Right renal pelvis (tissue), 4 donors: ENCODE data around the gene NELL1. TPM values are rescaled to one million over a fixed set of nuclear protein-coding genes. Genes with fewer than 3 reads are reported as not detected.
A peak's percentile ranks its signal among the peaks of the same experiment; 100 is the strongest.

ENCODE experiments used
- DNase-seq, 4 donors: peaks; one replicate each; pipeline ENCODE4 v3.0.0-alpha.2; 2013; ENCODE audit warnings: low read depth in 4 of 4, low spot score in 3 of 4, missing footprints in 1 of 4
- polyA plus RNA-seq, 4 donors: library from polyadenylated mRNA; unstranded; fragments of 120-200 nt; gene quantifications; one replicate each; pipeline ENCODE4 v1.2.1, GENCODE V29; 2013; ENCODE audit not compliant: insufficient read length in 4 of 4

The NELL1 gene
- polyA plus RNA-seq, 4 donors = 2.4 to 4.6 (median 3.2) TPM

DNA sequence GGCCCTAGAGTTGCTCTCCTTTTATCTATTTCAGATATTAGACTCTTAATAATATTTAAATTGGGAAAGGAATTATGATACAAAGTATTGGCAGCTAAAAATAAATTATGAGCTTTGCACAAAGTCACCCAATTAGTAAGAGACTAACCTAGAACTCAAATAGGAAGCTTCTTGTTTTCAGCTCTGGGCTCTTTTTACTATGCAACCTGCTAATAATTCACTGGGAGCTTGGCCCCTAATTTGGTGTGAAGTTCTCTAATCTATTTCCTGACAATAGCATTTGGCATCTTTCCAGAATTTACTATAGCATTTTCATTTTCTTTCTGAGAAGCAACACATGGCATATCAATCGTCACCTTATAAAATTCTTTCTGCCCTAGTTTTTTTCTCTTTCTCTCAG is 795.8 kb downstream of the NELL1 start:
- DNase-seq = no peak

GRCh38 chr11:21465920-21466319 is 796.5 kb downstream of the NELL1 start:
- DNase-seq = no peak

GRCh38 chr11:21470521-21470920 is 801.1 kb downstream of the NELL1 start:
- DNase-seq = no peak

DNA sequence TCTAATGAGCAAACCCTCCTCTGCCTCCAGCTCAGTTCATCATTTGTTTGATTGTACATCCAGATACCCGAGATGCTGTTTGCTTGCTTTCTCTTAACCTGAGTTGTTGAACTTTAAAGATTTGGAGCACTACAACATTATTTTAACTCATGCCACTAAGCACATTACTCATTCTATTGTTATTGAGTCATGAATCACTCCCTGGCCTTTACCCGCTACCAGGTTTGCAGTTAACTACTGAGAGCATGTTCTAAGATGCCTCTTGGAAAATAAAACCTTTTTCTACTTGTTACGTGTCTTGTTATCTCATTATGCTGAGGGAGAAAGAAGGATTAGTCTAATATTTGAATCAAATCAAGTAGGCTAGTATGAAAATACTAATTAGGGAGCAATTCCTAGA is 802.9 kb downstream of the NELL1 start:
- no peak for DNase-seq

- no peak for DNase-seq
These were observed 805.1 kb downstream of the NELL1 start for GRCh38 chr11:21474529-21474928.

DNA sequence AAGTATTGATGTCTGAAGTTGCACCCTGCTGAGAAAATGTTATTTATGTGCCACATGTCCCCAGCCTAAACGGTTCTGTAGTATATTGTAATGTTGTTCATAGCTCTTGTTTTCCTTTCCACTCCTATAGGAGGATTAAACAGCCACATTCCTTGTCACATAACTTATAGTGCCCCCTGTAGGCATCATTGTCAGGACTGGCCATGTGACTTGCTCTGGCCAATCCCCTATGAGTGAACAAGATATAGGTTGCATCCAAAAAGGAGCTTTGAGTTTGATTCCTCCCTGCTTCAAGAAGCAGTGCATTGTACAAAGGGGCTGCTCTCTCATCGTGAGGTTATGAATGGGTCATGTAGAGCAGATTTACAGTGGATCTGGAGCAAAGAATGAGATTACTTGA is 805.9 kb downstream of the NELL1 start:
- DNase-seq = no peak

DNA sequence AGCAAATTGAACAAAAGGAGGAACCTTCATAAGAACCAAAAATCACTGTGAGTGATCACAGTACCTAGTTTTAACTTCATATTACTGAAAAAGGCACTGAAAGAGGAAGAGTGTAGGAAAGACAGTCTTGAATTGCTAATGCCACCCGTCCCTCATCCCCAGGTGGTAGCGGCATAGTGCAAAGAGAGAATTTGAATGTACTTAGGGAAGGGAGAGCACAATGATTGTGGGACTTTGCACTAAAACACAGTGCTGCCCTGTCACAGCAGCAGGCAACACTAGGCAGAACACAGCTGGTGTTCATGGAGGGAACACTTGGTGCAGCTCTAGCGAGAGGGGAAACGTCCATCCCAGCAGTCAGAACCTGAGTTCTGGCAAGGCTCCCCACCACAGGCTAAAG is 807.2 kb downstream of the NELL1 start:
- no peak for DNase-seq

GRCh38 chr11:21480240-21480639 is 810.9 kb downstream of the NELL1 start:
- no peak for DNase-seq

DNA sequence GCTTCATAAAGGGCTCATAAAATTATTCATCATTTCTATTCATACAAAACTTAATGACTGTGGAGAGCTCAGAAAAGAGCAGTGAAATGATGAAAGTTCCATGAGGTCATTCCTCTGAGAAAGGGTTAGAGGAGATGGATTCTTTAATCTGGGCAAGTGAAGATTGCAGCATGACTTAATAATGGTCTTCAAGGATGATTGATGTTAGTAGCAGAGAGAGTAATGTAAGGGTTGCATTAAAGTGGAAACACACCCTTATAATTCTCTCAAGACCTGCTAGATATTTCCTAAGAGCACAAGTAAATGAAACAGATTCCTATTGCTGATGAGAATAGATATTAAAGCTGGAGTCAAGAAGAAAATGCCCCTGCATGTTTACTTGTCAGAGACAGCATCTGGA is 811.9 kb downstream of the NELL1 start:
- no peak for DNase-seq

GRCh38 chr11:21484039-21484438 is 814.7 kb downstream of the NELL1 start:
- DNase-seq = no peak

DNA sequence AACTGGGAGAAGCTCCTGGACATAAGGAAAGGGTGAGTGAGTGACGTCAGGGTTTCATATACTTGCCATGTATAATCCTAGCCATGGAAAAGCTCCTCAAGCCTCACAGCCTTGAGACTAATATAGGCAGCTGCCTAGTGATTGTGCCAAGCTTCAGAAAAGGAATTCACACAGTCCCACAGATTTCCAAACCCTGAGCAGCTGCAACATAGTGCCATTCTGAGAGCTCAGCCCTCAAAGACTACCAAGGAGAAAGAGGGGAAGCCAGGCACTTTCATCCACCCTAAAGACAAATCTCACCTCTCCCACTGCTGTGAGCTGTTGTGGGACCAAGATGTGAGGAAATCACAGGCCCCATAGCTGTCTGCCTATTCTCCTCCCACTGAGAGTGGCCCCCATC is 815.6 kb downstream of the NELL1 start:
- DNase-seq = no peak

GRCh38 chr11:21485426-21485825 is 816.0 kb downstream of the NELL1 start:
- no peak for DNase-seq

GRCh38 chr11:21489416-21490115 is 820.2 kb downstream of the NELL1 start:
- no peak for DNase-seq

DNA sequence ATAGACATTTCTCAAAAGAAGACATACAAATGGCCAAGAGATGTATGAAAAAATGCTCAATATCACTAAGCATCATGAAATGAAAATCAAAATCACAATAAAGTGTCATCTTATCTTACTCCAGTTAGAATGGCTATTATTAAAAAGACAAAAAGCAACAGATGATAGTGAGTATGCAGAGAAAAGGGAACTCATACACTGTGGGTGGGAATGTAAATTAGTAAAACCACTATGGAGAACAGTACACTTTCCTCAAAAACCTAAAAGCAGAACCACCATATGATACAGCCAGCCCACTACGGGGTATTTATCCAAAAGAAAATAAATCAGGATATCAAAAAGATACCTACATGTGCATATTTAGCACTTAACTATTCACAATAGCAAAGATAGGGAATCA is 823.5 kb downstream of the NELL1 start:
- no peak for DNase-seq

GRCh38 chr11:21494946-21495345 is 825.6 kb downstream of the NELL1 start:
- no peak for DNase-seq

DNA sequence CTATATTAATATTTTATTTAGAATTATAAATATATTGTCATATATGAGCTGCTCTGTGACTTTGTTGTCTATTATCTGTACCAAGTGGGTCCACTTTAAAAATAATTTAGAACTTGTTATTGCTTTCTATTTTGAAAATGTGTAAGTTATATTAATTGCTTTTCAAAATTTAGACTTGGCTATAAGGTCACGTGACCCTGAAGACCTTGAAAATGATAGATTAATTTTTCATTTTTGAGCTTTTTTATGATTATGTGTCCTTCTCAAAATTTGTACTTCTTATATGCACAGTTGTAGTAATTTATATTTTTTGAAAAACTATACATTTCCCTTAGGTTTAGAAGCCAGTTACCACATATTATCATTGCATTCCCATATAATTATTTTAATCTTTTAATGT is 826.5 kb downstream of the NELL1 start:
- no peak for DNase-seq

DNA sequence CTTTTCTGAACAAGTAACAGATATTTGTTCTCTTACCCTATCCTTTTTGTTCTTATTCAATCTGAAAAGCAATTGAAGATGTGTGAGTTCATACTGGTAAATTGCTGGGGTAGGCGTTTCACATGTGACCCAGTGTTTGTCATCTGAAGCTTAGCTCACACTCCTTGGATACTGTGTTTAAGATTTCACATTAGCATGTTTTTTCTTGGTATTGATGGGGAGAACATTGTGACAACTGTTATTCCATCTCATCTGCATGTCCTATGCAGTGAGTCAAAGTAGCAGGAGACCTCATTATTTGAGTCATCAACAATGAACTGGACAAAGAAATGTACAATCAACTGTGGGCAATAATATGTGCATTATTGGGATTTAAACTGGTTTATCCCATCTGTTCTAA is 831.9 kb downstream of the NELL1 start:
- DNase-seq = no peak

GRCh38 chr11:21505070-21505469 is 835.7 kb downstream of the NELL1 start:
- DNase-seq = no peak

DNA sequence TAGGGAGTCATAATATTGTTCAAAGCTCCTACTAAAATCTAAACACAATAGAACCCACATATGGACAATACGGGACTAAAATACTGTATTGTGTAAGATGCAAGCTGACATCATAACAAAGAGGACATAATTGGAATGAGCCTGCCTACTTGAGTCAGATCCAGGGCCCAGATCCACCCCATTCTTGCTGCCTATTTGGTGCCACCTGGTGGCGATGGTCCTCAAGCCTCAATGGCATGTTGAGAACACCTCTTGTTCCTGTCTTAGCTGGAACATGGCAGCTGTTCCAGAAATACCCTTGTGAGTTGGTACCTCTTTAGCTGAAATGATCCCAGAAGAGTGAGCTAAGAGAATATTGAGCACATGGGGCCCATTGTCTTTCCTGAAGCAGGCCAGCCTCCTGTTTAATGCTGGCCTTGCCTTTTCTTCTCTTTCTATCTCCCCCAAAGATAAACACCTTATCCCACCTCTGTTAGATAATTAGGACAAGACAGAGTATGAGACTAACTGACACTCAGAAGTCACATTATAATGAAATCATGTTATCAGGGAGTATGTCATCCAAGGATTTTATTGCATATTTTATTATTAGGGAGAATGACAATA is 842.6 kb downstream of the NELL1 start:
- DNase-seq = peak; percentile 36 to 54 (median 42)

DNA sequence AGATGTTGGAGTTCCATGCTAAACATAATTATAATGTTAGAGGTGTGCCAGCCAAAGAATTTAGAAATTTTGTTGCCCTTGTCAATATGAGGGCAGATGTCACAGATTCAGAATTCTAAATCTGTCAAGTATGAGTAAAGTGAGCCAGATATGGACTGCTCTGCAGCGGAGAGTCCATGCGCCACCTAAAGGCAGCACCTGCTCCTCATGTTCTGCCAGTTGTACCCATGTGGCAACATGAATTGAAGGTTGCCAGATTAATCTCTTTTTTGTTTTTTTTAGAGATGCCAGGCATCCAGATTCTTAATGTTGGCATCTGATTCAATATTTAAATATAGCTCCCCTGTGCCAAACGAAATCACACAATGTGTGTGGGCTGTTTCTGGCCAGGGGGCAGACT is 844.9 kb downstream of the NELL1 start:
- DNase-seq = no peak

GRCh38 chr11:21520244-21520643 is 850.9 kb downstream of the NELL1 start:
- no peak for DNase-seq

DNA sequence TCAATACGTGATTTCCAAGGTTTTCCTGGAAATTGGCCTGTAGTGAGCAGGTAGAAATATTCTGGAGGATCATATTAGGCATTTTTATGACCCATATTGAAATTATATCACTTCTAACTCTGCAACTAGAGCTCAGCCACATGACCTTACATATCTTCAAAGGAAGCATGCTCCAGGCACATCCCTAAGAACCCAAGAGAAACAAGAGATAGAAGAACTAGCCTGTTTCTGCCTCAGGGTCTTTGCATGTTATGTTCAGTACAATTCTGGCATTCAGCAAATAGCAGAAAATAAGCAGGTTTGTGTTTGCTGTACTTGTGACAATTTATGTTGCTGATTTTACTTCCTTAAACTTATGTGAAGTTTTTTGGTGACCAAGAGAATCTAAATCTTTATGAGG is 859.8 kb downstream of the NELL1 start:
- no peak for DNase-seq

GRCh38 chr11:21534288-21534687 is 864.9 kb downstream of the NELL1 start:
- DNase-seq = no peak
